HG03521 (cell line): Measurements from ENCODE around the gene KLHDC9.
"Not testable (repeated sequence)": the region's sequence is repeated elsewhere in the genome, so short reads cannot be mapped to it uniquely, and the experiment has no call there.

Experiments used
- ATAC-seq: cut with Tn5 transposase; IDR thresholded peaks from one replicate; pipeline ENCODE4 v1.9.1; 2021; ENCODE audit warnings: mild to moderate bottlenecking, moderate library complexity; ENCODE audit not compliant: unreplicated experiment

Gene KLHDC9

DNA sequence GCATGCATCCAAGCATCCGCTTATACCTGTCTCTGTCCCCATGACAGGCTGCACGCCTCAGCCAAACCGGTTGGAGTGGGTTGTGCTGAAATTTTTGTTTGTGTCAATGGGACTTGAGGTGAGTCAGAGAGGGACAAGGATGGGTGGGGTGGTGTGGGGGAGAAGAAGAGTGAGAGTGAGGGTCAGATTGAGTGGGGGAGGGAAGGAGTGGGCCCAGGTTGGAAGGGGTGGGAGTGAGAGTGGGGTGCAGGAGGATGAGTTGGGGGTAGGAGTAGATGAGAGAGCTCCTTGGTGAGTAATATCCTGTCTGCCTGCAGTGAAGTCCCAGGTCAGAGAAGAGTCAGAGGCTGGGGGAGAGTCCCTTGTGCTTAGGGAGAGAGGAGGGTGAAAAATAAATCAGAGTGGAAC is 5.5 kb upstream of the KLHDC9 start:
- no peak for ATAC-seq

DNA sequence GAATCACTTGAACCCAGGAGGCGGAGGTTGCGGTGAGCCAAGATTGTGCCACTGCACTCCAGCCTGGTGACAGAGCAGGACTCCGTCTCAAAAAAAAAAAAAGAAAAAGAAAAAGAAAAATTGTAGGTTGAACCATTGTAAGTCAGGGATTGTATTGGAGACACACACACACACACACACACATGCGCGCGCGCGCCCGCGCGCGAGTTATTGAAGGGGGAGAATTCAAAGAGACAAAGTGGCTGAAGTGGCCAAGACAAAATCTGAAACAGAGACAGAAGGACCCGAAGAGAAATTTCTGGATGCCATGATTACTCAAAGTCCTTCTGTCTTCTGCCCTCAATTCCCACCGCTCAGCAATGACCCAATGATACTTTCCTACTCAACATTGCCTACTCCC is 3.7 kb upstream of the KLHDC9 start:
- ATAC-seq: no peak

DNA sequence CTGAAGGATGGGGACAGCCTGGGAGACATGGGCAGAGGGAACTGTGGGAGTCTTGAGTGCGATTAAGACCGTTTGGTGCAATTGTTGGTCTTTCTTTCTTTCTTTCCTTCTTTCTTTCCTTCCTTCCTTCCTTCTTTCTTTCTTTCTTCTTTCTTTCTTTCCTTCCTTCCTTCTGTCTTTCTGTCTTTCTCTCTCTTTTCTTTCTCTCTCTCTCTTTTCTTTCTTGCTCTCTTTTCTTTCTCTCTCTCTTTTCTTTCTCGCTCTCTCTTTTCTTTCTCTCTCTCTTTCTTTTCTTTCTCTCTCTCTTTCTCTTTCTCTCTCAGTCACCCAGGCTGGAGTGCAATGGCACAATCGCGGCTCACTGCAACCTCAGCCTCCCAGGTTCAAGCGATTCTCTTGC is 2.9 kb upstream of the KLHDC9 start:
- ATAC-seq: no peak

DNA sequence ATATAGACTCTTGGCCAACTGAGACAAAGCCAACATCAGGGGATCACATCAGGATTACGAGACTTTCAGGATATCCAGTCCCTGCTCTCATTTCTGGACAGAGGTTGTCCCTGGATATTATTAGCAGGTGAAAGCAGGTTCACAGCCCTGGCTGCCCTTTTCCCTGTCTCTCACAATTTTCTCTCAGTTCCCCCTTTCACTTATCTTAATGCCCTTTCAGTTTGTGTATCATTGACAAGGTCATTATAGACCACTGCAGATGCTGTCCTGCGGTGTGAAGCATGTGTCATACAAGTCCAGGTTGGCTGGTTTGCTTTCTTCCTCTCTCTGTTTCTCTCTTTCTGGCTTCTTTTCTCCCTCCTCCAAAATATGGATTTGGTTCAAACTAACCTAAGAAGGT is 2.1 kb upstream of the KLHDC9 start:
- ATAC-seq: no peak

DNA sequence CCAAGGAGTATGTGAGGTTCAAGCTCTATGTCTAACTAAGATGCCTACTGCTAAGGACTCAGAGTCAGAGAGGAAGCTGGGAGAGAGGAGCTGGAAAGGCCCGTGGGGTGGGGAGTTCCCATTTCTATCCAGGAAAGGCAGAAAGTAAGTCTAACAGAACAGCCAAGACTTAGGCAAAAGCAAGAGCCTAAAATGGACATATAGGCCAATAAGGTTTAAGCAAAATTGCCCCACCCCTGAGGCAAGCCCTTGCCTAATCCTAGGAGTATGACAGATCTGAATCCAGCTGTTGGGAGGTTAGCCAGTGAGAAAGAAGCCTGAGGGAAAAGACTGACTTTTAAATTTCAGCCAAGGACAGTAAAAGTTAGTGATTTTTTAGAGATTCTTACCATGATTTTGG is 1.6 kb upstream of the KLHDC9 start:
- ATAC-seq: no peak

DNA sequence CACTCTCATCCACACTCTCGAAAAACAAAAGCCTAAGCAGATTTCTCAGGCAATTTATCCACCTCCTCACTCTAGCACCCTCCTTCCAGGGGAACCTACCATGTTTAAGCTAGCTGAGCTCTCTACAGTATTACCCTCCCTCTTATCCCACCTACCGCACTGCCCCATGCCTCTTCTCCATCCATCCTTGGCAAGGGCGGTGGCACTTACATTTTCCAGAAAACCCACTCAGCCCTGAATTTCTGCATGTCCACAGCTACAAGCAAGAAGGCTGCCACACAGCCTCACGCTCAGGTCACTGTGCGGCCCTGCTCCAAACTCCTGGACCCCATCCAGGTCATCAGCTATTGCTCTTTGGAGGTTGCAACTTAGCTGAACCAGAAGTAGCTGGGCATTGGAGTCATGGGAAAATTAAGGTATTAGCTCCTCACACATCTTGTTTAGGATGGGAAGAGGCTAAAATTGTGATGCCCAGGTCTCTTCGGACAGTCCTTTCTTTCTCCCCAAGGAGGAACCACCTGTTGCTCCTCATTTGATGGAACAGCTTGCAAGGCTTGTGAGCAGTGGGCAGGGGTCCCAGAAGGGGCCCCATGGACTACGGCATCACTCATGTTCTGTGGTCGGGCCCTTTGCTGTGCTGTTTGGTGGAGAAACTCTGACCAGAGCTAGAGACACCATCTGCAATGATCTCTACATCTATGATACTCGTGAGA is 1.1 kb downstream of the KLHDC9 start:
- no peak for ATAC-seq

DNA sequence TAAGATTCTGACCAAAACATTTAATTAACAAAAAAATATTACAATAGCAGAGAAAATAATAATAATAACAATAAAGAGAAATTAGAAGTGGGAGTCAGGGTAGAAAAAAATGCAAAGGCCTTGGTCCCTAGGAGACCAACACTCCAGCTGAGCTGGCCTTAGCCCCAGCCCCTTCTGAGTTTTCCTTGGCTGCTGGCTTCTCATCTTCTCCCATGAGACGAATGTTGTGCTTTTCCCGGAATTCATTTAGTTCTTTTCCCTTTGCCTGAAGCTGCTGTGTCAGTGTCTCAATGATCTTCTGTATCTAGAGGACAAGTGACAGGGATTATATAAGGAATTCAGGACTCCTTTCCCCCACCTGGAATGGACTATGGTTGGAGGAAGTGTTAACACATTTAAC is 2.4 kb downstream of the KLHDC9 start:
- no peak for ATAC-seq

DNA sequence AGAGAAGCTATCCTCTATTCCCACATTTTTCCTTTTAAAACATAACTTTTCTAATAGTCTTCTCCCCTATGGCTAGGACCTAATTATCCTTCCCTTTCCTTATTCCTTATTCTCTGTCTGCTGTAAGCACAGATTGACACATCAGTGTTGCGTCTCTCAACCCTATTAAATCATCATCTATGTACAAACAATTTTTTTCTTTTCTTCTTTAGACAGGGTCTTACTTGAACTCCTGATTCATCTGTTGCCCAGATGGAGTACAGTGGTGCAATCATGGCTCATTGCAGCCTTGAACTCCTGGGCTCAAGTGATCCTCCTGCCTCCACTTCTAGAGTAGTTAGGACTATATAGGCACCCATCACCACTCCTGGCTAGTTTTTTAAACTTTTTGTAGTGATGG is 8.3 kb downstream of the KLHDC9 start:
- no peak for ATAC-seq

DNA sequence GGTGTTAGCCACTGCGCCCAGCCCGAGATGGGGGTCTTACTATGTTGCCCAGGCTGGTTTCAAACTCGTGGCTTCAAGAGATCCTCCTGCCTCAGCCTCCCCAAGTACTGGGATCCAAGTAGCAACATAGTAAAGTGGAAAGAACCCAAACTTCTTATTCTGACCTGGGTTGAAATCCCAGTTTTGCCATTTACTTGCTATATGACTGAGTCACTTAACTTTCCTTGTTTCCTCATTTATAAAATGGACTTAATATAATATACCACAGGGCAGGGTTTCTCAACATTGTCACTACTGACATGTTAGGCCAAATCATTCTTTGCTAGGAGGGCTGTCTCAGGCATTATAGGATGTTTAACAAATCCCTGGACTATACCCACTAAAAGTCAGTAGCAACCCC is 13.0 kb downstream of the KLHDC9 start:
- no peak for ATAC-seq

DNA sequence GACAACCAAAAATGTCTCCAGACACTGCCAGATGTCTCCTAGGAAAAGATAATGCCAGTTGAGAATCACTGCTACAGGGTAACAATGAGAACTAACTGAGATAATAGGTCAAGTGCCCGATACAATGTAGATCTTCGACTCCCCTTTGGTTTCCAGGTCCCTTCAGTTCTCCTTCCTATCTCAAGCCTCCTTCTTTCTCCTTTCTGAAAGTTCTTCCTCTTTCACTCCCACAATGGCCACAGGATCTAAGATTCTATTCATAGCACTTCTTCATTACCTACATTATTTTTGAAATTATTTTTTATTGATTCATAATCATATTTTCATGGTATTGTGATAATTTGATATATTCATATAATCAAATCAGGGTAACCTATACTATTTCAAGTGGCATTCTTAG is 13.4 kb downstream of the KLHDC9 start:
- ATAC-seq: no peak

DNA sequence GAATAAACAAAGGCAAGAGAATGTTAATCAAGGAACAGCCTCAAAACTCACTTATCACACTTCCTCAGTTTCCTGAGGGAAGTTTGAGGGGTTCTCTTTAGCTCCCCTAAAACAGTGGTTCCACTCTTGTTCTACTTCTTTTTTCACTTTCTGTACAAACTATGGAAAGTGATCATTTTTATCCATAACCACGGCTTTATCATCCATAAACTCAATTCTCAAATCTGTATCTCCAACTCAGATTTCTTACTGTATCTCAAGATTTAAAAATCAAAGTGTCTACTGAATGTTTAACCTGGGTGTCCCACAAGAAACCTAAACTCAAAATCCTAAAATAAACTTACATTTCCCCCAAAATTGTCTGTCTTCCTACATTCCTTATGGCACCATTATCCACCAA is 15.8 kb downstream of the KLHDC9 start:
- no peak for ATAC-seq

DNA sequence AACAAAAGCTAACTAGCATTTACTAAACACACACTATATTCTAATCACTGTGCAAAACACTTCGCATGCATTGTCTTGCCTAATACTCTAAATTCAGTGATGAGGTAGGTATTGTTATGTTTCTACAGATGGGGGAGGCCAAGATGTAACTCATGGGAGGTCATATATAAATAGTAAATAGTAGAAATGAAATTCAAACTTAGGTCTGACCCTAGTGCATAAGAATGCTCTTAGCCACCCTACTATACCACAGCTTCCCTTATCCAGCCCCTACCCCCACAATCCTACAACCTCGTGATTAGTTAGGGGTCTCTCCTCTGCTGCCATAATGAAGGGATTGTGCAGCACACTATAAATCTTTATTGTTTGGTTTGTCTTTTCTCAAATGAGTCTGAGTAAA is 16.4 kb downstream of the KLHDC9 start:
- no peak for ATAC-seq

DNA sequence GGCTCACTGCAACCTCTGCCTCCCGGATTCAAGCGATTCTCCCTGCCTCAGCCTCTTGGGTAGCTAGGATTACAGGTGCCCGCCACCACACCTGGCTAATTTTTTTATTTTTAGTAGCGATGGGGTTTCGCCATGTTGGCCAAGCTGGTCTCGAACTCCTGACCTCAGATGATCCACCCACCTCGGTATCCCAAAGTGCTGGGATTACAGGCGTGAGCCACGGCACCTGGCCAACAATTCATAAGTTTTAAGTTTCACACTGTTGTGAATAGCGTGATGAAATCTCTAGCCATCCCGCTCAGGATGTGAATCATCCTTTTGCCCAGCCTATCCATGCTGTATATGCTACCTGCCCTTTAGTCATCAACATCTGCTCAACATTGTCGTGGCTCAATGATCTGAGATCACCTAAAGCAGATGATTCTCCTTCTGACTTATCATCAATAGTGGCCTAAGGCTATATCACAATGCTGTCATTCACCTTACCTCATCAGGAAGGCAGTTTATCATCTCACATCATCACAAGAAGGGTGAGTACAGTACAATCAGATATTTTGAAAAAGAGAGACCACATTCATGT is 17.1 kb downstream of the KLHDC9 start:
- no peak for ATAC-seq

DNA sequence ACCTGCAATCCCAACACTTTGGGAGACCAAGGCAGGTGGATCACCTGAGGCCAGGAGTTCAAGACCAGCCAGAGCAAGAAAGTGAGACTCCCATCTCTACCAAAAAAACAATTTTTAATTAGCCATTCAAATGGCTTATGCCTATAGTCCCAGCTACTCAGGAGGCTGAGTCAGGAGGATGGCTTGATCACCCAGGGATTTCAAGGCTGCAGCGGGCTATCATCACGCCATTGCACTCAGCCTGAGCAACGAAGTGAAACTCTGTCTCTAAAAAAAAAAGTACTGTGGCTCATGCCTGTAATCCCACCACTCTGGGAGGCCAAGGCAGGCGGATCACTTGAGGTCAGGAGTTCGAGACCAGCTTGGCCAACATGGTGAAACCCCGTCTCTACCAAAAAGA is 17.8 kb downstream of the KLHDC9 start:
- ATAC-seq: not testable (repeated sequence)

DNA sequence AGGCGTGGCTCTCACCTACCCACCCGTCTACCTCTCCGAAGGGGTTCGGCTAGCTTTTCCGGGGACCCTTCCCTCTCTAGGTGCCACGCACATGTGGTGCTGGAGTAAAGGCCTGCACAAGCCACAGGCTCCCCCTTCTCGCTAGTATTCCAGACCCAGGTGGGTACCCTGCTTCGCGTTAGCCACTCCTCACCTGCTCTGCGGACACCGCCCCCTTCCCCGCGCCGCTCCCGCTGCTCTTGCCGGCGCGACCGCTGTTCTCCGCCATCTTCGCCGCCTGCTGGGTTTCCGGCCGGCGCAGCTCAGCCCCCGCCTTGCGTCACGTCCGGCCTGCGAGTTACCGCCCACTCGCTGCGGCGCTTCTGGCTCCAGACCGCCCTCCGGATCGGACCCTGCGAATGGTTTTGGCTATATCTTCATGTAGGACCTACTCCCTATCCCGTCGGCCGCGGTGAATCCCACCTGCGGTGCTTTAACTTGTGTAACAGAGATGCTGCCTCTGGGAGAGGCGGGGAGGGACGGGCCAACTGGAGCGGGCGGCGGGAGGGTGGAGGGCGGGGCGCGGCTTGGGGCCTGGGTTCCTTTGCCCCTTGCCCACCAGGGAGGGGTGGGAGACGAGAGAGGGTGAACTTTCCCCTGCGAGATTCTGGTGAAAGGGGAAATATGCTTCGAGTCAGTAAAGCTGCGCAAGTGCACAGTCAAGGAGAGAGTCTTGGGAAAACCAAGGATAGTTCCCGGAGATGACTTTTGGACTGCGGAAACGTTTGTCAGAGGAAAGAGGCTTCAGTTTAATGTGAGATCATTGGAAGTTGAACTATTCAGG is 19.8 kb downstream of the KLHDC9 start, which contains the start of the genes NIT1 and PFDN2:
NIT1 (plus strand) TSS at position 347 of the 823 bp plus-strand sequence; CDS start at position 419, 72 bp downstream.
PFDN2 (minus strand) TSS at position 279 of the 823 bp plus-strand sequence; CDS start at position 268, 11 bp downstream.
- peak; percentile 73 for ATAC-seq

DNA sequence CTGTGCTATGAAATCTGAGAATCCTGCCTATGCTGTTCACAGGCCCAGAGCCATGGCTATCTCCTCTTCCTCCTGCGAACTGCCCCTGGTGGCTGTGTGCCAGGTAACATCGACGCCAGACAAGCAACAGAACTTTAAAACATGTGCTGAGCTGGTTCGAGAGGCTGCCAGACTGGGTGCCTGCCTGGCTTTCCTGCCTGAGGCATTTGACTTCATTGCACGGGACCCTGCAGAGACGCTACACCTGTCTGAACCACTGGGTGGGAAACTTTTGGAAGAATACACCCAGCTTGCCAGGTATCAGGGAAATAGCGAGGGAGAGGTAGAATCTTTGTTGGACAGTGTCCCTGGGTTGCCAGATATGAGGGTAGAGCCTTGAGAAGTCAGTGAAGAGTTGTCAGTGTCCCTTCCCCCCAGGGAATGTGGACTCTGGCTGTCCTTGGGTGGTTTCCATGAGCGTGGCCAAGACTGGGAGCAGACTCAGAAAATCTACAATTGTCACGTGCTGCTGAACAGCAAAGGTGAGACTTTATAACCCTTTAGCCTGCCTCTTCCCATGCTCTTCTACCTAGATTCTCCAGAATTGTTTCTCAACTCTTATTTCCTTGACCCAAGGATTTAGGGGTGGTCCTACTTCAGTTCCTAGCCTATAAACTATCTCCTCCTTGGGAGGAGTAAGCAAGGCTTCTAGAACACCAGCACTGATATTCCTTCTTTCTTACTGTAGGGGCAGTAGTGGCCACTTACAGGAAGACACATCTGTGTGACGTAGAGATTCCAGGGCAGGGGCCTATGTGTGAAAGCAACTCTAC is 21.1 kb downstream of the KLHDC9 start:
- peak; percentile 47 for ATAC-seq

DNA sequence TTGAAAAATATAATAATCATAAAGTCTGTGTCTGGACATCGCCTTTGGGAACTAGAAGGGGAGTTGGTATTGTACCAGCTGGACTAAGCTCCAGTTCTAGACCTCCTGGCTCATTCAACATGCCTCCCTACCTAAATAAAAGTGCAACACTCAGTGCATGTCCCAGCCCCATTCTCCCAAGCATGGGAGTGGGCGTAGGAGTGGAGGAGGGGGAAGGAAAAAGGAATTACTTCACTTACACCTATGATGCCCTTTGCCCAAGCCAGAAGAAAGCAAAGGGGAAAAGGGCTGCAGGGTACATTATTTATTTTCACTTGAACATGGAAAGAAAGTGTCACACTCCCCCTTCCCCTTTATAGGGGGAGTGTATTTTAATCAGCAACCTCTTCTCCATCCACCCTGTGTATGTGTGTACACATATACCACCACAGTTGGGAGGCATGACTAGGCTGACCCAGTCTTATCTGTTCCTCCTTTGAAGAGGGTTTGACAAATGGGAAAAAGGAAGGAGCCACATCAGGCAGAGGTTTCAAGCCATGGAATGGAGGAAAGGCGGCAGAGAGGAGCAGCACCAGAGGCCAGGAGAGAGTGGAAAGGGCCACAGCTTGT is 23.0 kb downstream of the KLHDC9 start:
- no peak for ATAC-seq

DNA sequence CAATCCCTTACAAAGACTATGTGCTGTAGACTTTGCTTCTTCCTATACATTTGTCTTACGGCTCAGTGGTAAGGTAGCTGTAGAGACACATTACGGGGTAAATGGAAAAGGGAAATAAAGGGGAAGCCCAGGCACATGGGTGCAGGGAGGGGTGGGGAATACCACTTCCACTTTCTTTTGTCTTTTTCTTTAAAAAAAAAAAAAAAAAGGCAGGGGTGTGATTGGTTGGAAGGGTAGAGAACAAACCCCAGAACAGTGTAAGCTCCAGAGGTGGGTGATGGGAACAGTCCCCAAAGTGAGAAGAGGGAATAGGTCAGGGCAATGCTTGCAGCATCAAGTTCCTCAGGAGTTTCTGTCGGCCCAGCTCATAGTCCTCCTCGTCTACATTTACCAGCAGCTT is 23.7 kb downstream of the KLHDC9 start:
- no peak for ATAC-seq

DNA sequence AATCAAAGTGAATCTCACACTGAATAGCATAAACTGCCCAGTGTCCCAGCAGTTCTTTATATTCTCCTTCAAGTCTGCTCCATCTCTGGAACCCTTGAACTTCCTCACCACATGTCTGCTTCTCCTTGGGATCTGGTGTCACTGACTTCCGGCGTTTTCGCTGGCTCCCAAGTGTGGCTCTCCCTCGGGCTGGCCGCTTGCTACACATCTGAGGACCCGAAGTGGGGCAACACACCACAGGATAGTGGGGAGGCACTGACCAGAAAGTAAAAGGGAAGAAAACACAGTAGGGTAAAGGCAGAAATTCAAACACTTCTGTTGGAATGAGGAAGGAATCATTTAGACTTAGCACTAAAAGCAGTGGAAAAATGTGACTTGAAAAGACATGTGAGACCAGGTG is 24.8 kb downstream of the KLHDC9 start:
- ATAC-seq: no peak

DNA sequence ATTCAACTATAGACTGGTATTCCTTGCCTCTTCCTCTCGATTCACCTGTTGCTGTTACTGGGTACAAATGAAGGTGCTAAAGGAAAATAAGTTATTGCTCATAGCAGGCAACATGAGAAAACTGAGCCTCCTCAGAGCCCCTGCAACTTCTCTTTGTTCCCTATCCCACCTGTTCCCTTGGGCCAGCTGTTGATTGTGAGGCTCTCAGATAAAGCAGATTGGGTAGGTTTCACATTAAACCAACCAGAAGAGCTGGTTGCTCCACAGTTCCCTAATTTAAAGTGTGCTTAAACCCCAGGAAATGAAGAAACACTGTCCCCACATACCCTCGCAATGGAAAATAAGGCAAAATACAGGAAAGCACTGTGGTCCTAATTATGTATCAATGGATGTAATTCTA is 29.5 kb downstream of the KLHDC9 start:
- ATAC-seq: no peak
